ENCODE results near the gene ARAP1.

GRCh38 chr11:72758690-72759389 is 6.6 kb upstream of the ARAP1 start:
- TF ChIP-seq POLR2AphosphoS5 (IDR thresholded peaks at IDR 0.05) (no peak), CTCF (IDR thresholded peaks at IDR 0.05) (no peak), EP300 (IDR thresholded peaks at IDR 0.05) (no peak), POLR2A (IDR thresholded peaks at IDR 0.05) (no peak)

Measured in suprapubic skin (tissue), 4 donors.